GM21529 (cell line): ENCODE data around the gene CASTOR1.

Experiments
- ATAC-seq: cut with Tn5 transposase; IDR thresholded peaks from one replicate; pipeline ENCODE4 v1.9.1; 2021; ENCODE audit not compliant: unreplicated experiment

The CASTOR1 gene

DNA sequence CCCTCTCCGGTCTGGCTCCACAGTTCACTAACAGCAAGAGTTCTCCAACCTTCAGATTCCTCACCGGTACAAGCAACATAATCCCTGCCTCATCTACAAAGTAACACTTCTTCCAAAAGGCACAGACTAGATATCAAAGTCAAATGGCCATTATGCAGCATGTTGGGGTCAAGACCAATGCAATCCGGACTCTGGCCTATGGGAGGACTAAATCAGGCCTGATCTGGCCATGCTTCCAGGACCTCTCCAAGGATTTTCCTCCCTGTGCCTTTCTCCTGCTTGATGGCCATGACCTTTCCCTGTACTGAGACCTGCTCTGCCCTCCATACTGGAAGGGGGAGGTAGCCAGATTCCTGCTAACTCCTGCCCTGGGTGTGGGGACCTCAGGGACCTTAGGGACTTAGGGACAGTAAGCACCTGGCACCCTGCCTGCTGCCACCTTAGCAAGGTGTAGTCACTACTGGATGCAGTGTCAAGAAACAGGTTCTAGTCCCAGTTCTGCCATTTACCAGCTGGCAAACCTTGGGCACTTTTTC is 30.8 kb upstream of the CASTOR1 start:
- no peak for ATAC-seq

DNA sequence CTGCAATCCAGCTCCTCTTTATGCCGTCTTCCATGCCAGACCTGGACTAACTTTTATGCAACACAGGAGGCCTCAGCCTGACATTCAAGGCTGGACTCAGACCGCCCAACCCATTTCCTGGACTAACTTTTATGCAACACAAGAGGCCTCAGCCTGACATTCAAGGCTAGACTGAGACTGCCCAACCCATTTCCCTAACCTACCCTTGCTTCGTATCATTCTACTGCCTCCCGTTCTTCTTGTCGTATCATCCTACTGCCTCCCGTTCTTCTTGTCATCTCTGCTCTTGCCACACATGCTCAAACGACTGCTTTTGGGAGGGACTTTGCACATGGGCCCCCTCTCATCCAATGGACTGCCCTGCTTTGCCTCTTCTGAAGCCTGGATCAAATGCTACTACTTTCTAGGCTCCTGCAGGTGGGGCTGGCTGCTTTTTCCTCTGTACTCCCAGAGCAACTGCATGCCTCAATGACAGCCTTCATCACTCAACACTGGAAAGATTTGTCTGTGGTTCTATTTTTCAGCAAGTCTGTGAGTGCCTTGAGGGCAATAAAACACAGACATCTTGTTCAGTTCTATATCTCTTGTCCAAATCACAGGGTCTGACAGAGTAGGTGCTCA is 29.6 kb upstream of the CASTOR1 start:
- no peak for ATAC-seq

- ATAC-seq, result no peak
These were observed 28.5 kb upstream of the CASTOR1 start for GRCh38 chr22:30317778-30318177.

- no peak for ATAC-seq
These were observed 26.8 kb upstream of the CASTOR1 start for GRCh38 chr22:30315962-30316576.

DNA sequence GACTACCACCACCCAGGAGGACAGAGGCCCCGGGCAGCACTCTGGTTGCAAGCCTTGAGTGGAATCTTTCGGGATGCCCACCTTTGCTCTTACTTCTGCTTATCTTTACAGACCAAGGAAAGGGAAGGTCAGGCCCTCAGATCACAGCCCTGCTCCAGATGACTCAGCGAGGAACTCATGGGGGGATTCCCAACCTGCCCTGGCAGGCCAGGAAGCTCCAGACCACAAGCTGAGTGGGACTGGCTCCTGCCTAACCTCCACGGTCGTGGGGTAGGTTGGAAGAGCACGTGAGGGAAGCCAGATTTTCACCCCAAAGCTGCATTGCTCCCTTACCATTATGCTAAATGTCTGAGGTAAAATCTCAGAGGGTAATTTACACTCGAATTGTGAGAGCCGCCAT is 25.6 kb upstream of the CASTOR1 start:
- ATAC-seq, result peak; percentile 42

GRCh38 chr22:30313527-30314363 is 24.4 kb upstream of the CASTOR1 start:
- ATAC-seq, result no peak

GRCh38 chr22:30312053-30312452 is 22.7 kb upstream of the CASTOR1 start:
- ATAC-seq, result no peak

DNA sequence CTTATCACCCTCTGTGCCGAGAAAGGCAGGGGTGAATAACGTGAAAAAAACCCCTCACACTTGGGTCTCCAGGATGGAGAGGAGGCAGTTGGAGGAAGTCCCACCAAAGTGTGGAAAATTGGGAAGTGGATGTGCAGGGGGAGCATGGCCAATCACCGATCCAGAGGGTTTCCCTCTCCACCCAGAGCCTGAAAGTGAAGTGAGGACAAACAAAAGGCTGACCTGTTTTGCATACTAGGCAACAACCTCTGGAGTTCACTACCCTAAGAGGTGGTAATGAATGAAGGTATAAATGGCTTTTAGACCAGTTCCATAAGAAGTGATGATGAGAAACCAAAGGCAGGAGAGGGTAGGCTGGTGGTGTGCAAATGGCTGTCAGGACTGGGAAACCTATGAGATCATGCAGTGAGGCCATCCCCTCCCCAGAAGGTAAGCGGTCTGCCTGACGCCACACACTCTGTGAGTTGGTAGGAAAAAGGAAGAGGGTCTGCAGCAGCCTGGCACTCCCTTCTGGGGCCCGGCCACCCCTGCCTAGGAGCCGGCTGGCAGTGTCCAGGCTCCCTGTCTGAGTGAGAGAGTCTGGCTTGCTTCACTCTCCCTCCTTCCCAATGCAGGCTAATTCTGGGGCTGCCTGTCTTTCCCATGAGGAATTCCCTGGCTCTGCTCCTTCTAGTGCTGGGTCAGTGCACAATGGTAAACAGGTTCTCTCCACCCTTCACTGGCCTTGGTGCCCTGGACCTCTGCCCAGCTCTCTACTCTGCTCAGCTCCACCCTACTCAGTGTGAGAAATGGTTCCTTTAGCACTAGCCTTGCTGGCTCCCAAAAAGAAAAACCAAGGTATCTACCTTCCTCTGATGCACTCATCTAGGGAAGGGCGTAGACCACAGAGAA is 21.8 kb upstream of the CASTOR1 start:
- no peak for ATAC-seq

- ATAC-seq, result peak; percentile 37
These were observed 20.8 kb upstream of the CASTOR1 start for GRCh38 chr22:30309951-30310741.

- ATAC-seq, result no peak
These were observed 19.4 kb upstream of the CASTOR1 start for GRCh38 chr22:30308518-30309230.

- ATAC-seq, result no peak
These were observed 18.8 kb upstream of the CASTOR1 start for GRCh38 chr22:30308093-30308492.

- no peak for ATAC-seq
These were observed 17.8 kb upstream of the CASTOR1 start for GRCh38 chr22:30307041-30307574.

DNA sequence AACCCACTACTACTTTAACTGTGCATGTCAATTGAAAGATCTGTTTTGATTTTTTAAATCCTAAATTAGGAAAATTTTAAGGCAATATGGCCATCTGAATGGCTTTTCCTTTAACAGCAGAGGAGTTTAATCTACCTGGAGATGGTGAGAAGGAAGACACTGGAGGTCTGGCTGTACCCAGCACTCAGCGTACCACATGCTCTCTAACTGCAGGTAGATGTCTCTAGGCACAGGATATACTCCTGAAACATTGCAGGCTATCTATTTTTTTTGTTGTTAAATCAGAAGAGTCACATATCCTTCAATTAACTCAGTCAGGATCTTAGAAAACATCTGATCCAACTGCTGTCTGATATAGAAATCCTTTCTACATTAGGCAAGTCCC is 17.3 kb upstream of the CASTOR1 start:
- ATAC-seq, result no peak

- ATAC-seq, result no peak
These were observed 16.8 kb upstream of the CASTOR1 start for GRCh38 chr22:30305906-30306626.

GRCh38 chr22:30305519-30305905 is 16.2 kb upstream of the CASTOR1 start:
- ATAC-seq, result peak; percentile 49

GRCh38 chr22:30304495-30305244 is 15.4 kb upstream of the CASTOR1 start:
- no peak for ATAC-seq

DNA sequence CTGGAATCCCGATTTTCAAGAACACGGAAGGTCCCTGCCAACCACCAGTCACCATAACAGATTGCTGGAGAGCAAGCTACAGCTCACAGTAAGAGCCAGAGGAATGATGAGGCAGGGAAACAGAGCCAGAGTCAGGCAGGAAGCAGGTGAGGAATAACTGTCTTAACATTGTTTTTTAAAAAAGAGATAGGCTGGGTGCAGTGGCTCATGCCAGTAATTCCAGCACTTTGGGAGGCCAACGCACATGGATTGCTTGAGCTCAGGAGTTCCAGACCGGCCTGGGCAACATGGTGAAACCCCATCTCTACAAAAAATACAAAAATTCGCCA is 13.5 kb upstream of the CASTOR1 start:
- no peak for ATAC-seq
